ENCODE data around the gene ANKRD63.

Gene ANKRD63

DNA sequence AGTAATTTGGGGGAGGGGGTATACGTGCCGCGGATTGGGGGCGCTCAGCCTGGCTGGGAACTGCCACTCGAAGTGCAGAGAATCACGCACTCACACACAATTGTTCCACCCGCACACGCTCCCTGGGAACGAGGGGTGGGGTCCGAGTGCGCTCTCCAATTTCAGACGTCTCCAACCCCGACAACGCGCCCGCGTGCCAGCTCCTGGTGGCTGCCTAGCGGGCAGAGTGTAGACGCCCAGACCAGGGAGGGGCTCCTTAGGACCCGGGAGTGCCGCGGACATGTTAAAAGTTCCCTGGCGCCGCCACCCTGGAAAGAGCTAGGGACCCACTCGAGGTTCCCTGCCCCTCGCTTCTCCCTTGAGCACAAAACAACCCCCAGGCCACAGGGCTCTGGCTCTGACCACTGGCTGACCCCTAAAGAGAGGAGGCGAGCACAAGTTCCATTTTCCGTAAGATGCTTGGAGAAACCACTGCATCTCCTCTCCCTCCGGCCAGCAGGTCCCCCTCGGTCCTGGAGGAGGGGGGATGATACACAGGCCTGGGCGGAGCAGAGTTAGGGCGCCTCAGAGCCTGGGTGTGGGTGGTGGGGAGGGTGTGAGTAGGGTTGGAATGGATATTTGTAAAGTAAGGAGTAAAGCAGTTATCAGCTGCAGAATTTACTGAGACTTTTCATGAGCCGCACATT is 894 bp upstream of the ANKRD63 start:
- no peak overlapping the region for H3K4me2 ChIP-seq (ENCODE audit: low read length)
- H3K9me2 ChIP-seq (ENCODE audit: low read depth, low read length), result no peaks in the 10 kb centered on the region
- no peaks in the 10 kb centered on the region for H4K20me1 ChIP-seq (ENCODE audit: insufficient read depth, low read length)
- no peaks in the 10 kb centered on the region for H3K36me3 ChIP-seq (ENCODE audit: insufficient read depth, low read length)
- no peak overlapping the region for H3K4me3 ChIP-seq (ENCODE audit: low read depth, low read length, poor library complexity, severe bottlenecking)
- no peaks in the 10 kb centered on the region for H3K79me2 ChIP-seq (ENCODE audit: insufficient read depth, low read length)
- H3K9ac ChIP-seq (ENCODE audit: low read length), result no peak overlapping the region
- H3K4me1 ChIP-seq (ENCODE audit: insufficient read depth, low read length, severe bottlenecking), result peaks cover 14% of the 10 kb centered on the region
- no peaks in the 10 kb centered on the region; the same call in 1 of the 2 replicates for H3K27me3 ChIP-seq (ENCODE audit: insufficient read depth, low read length)
- H3K9me3 ChIP-seq (ENCODE audit: low read length), result no peaks in the 10 kb centered on the region
- no peak for TF ChIP-seq EZH2 (IDR thresholded peaks at IDR 0.05; ENCODE audit: borderline replicate concordance, low read length)
- TF ChIP-seq, protein P1, sequence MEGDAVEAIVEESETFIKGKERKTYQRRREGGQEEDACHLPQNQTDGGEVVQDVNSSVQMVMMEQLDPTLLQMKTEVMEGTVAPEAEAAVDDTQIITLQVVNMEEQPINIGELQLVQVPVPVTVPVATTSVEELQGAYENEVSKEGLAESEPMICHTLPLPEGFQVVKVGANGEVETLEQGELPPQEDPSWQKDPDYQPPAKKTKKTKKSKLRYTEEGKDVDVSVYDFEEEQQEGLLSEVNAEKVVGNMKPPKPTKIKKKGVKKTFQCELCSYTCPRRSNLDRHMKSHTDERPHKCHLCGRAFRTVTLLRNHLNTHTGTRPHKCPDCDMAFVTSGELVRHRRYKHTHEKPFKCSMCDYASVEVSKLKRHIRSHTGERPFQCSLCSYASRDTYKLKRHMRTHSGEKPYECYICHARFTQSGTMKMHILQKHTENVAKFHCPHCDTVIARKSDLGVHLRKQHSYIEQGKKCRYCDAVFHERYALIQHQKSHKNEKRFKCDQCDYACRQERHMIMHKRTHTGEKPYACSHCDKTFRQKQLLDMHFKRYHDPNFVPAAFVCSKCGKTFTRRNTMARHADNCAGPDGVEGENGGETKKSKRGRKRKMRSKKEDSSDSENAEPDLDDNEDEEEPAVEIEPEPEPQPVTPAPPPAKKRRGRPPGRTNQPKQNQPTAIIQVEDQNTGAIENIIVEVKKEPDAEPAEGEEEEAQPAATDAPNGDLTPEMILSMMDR (IDR thresholded peaks at IDR 0.05; ENCODE audit: low read length), result no peak
- H3K27ac ChIP-seq (ENCODE audit: low read depth, low read length, poor library complexity, severe bottlenecking), result no peak overlapping the region
- no peak overlapping the region for H2AFZ ChIP-seq (ENCODE audit: low read length)
- H3F3A ChIP-seq (ENCODE audit: insufficient read depth, low read length), result no peaks in the 10 kb centered on the region

DNA sequence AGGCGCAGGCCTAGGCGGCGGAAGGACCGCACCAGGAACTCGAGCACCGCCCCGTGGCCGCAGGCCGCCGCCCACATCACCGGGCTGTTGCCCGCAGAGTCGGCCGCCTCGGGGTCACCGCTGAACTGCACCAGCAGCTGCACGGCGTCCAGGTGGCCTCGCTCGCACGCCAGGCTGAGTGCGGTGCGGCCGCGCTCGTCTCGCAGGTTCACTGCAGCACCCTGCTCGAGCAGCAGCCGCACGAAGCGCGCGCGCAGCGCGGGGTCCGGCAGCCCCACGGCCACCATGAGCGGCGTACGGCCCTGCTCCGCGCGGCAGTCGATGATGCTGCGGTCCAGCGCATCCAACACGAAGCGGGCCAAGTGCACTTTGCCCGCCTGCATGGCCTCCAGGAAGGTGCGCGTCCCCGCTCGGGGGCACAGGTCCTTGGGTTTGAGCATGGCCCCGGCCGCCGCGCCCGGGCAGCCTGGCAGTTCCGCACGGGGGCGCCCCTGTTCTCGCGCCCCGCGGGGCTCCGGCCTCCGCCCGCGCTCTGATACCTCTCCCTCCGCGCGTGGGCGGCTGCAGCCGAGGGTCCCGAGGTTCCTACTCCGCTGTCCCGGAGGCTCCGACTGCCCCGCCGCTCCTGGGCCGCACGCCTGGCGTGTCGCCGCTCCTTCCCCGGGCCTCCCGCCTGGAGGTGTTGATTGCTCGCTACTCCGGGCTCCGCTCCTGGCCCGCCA is 556 bp downstream of the ANKRD63 start:
- no peaks in the 10 kb centered on the region for H3F3A ChIP-seq (ENCODE audit: insufficient read depth, low read length)
- peak overlapping the region; percentile 73 for H3K4me2 ChIP-seq (ENCODE audit: low read length)
- H2AFZ ChIP-seq (ENCODE audit: low read length), result no peak overlapping the region
- H3K27me3 ChIP-seq (ENCODE audit: insufficient read depth, low read length), result no peaks in the 10 kb centered on the region; the same call in 1 of the 2 replicates
- peak overlapping the region; percentile 59 for H3K4me3 ChIP-seq (ENCODE audit: low read depth, low read length, poor library complexity, severe bottlenecking)
- no peak overlapping the region for H3K27ac ChIP-seq (ENCODE audit: low read depth, low read length, poor library complexity, severe bottlenecking)
- TF ChIP-seq, protein P1 (IDR thresholded peaks at IDR 0.05; ENCODE audit: low read length), result peak; percentile 68
- TF ChIP-seq EZH2 (IDR thresholded peaks at IDR 0.05; ENCODE audit: borderline replicate concordance, low read length), result no peak
- peak overlapping the region; percentile 14; the same call in 1 of the 2 replicates for H3K9ac ChIP-seq (ENCODE audit: low read length)
- H3K9me2 ChIP-seq (ENCODE audit: low read depth, low read length), result no peaks in the 10 kb centered on the region
- H3K36me3 ChIP-seq (ENCODE audit: insufficient read depth, low read length), result no peaks in the 10 kb centered on the region
- no peaks in the 10 kb centered on the region for H4K20me1 ChIP-seq (ENCODE audit: insufficient read depth, low read length)
- no peaks in the 10 kb centered on the region for H3K9me3 ChIP-seq (ENCODE audit: low read length)
- peaks cover 14% of the 10 kb centered on the region for H3K4me1 ChIP-seq (ENCODE audit: insufficient read depth, low read length, severe bottlenecking)
- no peaks in the 10 kb centered on the region for H3K79me2 ChIP-seq (ENCODE audit: insufficient read depth, low read length)

DNA sequence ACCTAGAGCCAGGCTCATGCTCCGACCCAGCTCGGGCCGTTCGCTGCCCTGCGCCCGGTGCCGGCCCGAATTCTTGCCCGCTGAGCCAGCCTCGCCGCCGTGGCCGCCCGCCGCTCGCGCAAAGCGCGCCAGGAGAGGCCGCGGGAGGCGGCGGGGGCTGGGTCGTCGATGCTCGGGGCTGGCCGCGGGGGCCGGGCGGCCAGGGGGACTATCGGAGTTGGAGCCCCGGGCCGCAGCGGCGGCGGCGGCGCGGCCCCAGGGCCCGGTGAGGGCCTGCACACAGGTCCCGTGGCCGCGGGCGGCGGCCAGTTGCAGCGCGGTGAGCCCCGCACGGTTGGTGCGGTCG is 1.1 kb downstream of the ANKRD63 start:
- Histone ChIP-seq H2AFZ (ENCODE audit: low read length) (no peak overlapping the region), H3K36me3 (ENCODE audit: insufficient read depth, low read length) (no peaks in the 10 kb centered on the region), H3K9me3 (ENCODE audit: low read length) (no peaks in the 10 kb centered on the region), H4K20me1 (ENCODE audit: insufficient read depth, low read length) (no peaks in the 10 kb centered on the region), H3K9ac (ENCODE audit: low read length) (no peak overlapping the region), H3K4me1 (ENCODE audit: insufficient read depth, low read length, severe bottlenecking) (peaks cover 14% of the 10 kb centered on the region), H3K9me2 (ENCODE audit: low read depth, low read length) (no peaks in the 10 kb centered on the region), H3K27me3 (ENCODE audit: insufficient read depth, low read length) (no peaks in the 10 kb centered on the region; the same call in 1 of the 2 replicates), H3F3A (ENCODE audit: insufficient read depth, low read length) (no peaks in the 10 kb centered on the region), H3K27ac (ENCODE audit: low read depth, low read length, poor library complexity, severe bottlenecking) (no peak overlapping the region), H3K79me2 (ENCODE audit: insufficient read depth, low read length) (no peaks in the 10 kb centered on the region), H3K4me2 (ENCODE audit: low read length) (peak overlapping the region; percentile 73), H3K4me3 (ENCODE audit: low read depth, low read length, poor library complexity, severe bottlenecking) (peak overlapping the region; percentile 59)
- no peak for TF ChIP-seq EZH2 (IDR thresholded peaks at IDR 0.05; ENCODE audit: borderline replicate concordance, low read length)
- TF ChIP-seq, protein P1 (IDR thresholded peaks at IDR 0.05; ENCODE audit: low read length), result no peak
